Endothelial cell of umbilical vein (primary cell): ENCODE results near the gene KIAA0930. TPM values are rescaled to one million over a fixed set of nuclear protein-coding genes. Genes with fewer than 3 reads are reported as not detected.
A peak's percentile ranks its signal among the peaks of the same experiment; 100 is the strongest.

Source experiments
- BruUV-seq: library from RNA; stranded (reverse); fragments of 400-500 nt; replicated peaks from 2 replicates; lab custom pipeline; 2021; lab: Mats Ljungman, UMichigan
- CTCF ChIA-PET: fragments of 300-600, 350-600 bp; sonication (Branson Sonifier 250); formaldehyde crosslinking; loops from one replicate; lab custom pipeline; 2021; ENCODE audit warnings: antibody characterized with exemption, inconsistent platforms; lab: Charles Lee
- POLR2A ChIA-PET: fragments of 300-600, 350-600 bp; sonication (Branson Sonifier 250); formaldehyde crosslinking; loops from one replicate; lab custom pipeline; 2021; ENCODE audit warnings: antibody characterized with exemption, inconsistent platforms; lab: Charles Lee
- DNase-seq: peaks from one replicate; pipeline ENCODE4 v3.0.0-alpha.2; 2011; ENCODE audit warnings: low read depth, low spot score
- FAIRE-seq: peaks from 2 replicates; lab custom pipeline; 2011; peaks lifted over from hg19 to GRCh38; lab: Jason Lieb, UNC
- H2AFZ ChIP-seq: 2 replicates; pipeline ENCODE4 v1.6.0; 2012; ENCODE audit warnings: low read depth, low read length, control low read depth, inconsistent platforms
- H3K27ac ChIP-seq: 2 replicates; pipeline ENCODE4 v1.5.1; 2011; ENCODE audit warnings: low read depth, mild to moderate bottlenecking, control low read depth, low read length, moderate library complexity; ENCODE audit not compliant: insufficient read depth
- H3K27me3 ChIP-seq, 2 experiments: 2 replicates each; pipeline versions ENCODE4 v1.6.0 to v1.6.1; 2011; ENCODE audit warnings: low read length in 2 of 2, mixed read lengths in 1 of 2; ENCODE audit not compliant: control insufficient read depth in 2 of 2, insufficient read depth in 2 of 2
- H3K36me3 ChIP-seq, 2 experiments: 2 replicates in 1 of 2; 3 replicates in 1 of 2; pipeline ENCODE4 v1.5.1; 2011; ENCODE audit warnings: low read length in 2 of 2, mild to moderate bottlenecking in 1 of 2, moderate library complexity in 1 of 2; ENCODE audit not compliant: control insufficient read depth in 2 of 2, insufficient read depth in 2 of 2; ENCODE audit errors: extremely low read depth in 1 of 2
- H3K4me1 ChIP-seq: 3 replicates; pipeline ENCODE4 v1.5.1; 2011; ENCODE audit warnings: mild to moderate bottlenecking, low read length; ENCODE audit not compliant: control insufficient read depth, insufficient read depth; ENCODE audit errors: extremely low read depth
- H3K4me2 ChIP-seq: 2 replicates; pipeline ENCODE4 v1.6.1; 2011; ENCODE audit warnings: low read length, control low read depth, mixed read lengths; ENCODE audit not compliant: insufficient read depth
- H3K4me3 ChIP-seq, 3 experiments: fragments of 200-600 bp in 1 of 3; sonication (generic), shearing (Covaris generic) in 1 of 3; replicated peaks in 1 of 3; 2 replicates each; pipeline ENCODE4 v1.5.1; 2011 to 2016; ENCODE audit warnings: control low read depth in 3 of 3, low read length in 3 of 3, mild to moderate bottlenecking in 2 of 3, inconsistent platforms in 1 of 3, low read depth in 1 of 3, moderate library complexity in 1 of 3; ENCODE audit not compliant: insufficient read depth in 1 of 3
- H3K79me2 ChIP-seq: 2 replicates; pipeline ENCODE4 v1.6.0; 2012; ENCODE audit warnings: low read length, inconsistent platforms; ENCODE audit not compliant: control insufficient read depth, insufficient read depth
- H3K9ac ChIP-seq: replicated peaks from 2 replicates; pipeline ENCODE3; 2011; ENCODE audit warnings: low read length, control low read depth; ENCODE audit not compliant: insufficient read depth; ENCODE audit errors: extremely low read depth
- H3K9me1 ChIP-seq: replicated peaks from 3 replicates; pipeline ENCODE4 v1.6.0; 2011; ENCODE audit warnings: mild to moderate bottlenecking, low read length; ENCODE audit not compliant: control insufficient read depth, insufficient read depth; ENCODE audit errors: extremely low read depth
- H3K9me3 ChIP-seq: replicated peaks from 2 replicates; pipeline ENCODE4 v1.5.1; 2012; ENCODE audit warnings: low read length, inconsistent platforms; ENCODE audit not compliant: control insufficient read depth, insufficient read depth
- H4K20me1 ChIP-seq: replicated peaks from 2 replicates; pipeline ENCODE3; 2011; ENCODE audit warnings: mild to moderate bottlenecking, low read length; ENCODE audit not compliant: control insufficient read depth, insufficient read depth; ENCODE audit errors: extremely low read depth
- CTCF ChIP-seq, 2 donors: IDR thresholded peaks; 1 replicate in 1 of 2; 2 replicates in 1 of 2; pipeline ENCODE4 v1.5.1; 2011; ENCODE audit warnings: low read length in 2 of 2, mild to moderate bottlenecking in 2 of 2, moderate library complexity in 2 of 2, control low read depth in 1 of 2, inconsistent platforms in 1 of 2, low read depth in 1 of 2; ENCODE audit not compliant: insufficient read depth in 1 of 2; ENCODE audit errors: extremely low read depth in 1 of 2
- EZH2 ChIP-seq: IDR thresholded peaks from 2 replicates; pipeline ENCODE4 v1.6.1; 2012; ENCODE audit warnings: borderline replicate concordance, low read depth, mild to moderate bottlenecking, moderate library complexity, low read length, inconsistent platforms; ENCODE audit not compliant: severe bottlenecking
- FOS ChIP-seq: IDR thresholded peaks from 2 replicates; pipeline ENCODE4 v1.6.1; 2011; ENCODE audit warnings: mild to moderate bottlenecking, low read length, moderate library complexity, borderline replicate concordance; ENCODE audit not compliant: insufficient read depth
- GATA2 ChIP-seq: IDR thresholded peaks from 2 replicates; pipeline ENCODE4 v1.7.0; 2011; ENCODE audit warnings: low read depth, mild to moderate bottlenecking, moderate library complexity, mixed read lengths, low read length; ENCODE audit not compliant: insufficient read length, insufficient read depth
- JUN ChIP-seq: IDR thresholded peaks from 2 replicates; pipeline ENCODE4 v1.6.1; 2011; ENCODE audit warnings: borderline replicate concordance, low read depth; ENCODE audit not compliant: insufficient read length, insufficient read depth
- MYC ChIP-seq: IDR thresholded peaks from one replicate; pipeline ENCODE4 v1.6.1; 2011; ENCODE audit warnings: mild to moderate bottlenecking, low read depth, low read length
- POLR2A ChIP-seq: IDR thresholded peaks from 2 replicates; pipeline ENCODE4 v1.6.1; 2012; ENCODE audit warnings: low read depth, mild to moderate bottlenecking, control low read depth, low read length
- POLR2AphosphoS5 ChIP-seq: IDR thresholded peaks from 2 replicates; pipeline ENCODE4 v1.6.1; 2012; ENCODE audit warnings: low read depth, mild to moderate bottlenecking, control low read depth, low read length, moderate library complexity; ENCODE audit not compliant: insufficient read depth
- dilution Hi-C: fragments of 300-500 bp; cut with MboI; formaldehyde crosslinking; loops from one replicate; pipeline ENCODE4 v1.15.0; 2019; ENCODE audit warnings: low sequenced_read_pairs; ENCODE audit not compliant: extremely low pct_ligation_motif_present
- intact Hi-C: fragments of 100-400 bp; cut with micrococcal nuclease; formaldehyde crosslinking; loops from one replicate; pipeline ENCODE4 v1.10.0; 2022
- polyA plus RNA-seq, 4 experiments: library from polyadenylated mRNA; depleted of rRNA in 3 of 4; stranded (reverse) in 3 of 4; unstranded in 1 of 4; fragments of >200 nt; gene quantifications; 2 replicates each; pipeline versions ENCODE4 v1.2.1 to v1.2.3, GENCODE V29; 2011 to 2012; ENCODE audit warnings: missing spikeins in 1 of 4
- total RNA-seq: library from RNA; stranded (reverse); gene quantifications from 2 replicates; pipeline ENCODE4 v1.2.3, GENCODE V29; 2021
- TF ChIP-seq, protein P1 (sequence below): IDR thresholded peaks from 2 replicates; pipeline ENCODE4 v1.6.1; 2011; ENCODE audit not compliant: insufficient read depth, insufficient read length

Gene KIAA0930
- total and polyA plus RNA-seq, 2 donors (not counting 3 experiments of a cell fraction or from before 2014, with no cell fraction given), result 37.9 to 53.6 TPM

DNA sequence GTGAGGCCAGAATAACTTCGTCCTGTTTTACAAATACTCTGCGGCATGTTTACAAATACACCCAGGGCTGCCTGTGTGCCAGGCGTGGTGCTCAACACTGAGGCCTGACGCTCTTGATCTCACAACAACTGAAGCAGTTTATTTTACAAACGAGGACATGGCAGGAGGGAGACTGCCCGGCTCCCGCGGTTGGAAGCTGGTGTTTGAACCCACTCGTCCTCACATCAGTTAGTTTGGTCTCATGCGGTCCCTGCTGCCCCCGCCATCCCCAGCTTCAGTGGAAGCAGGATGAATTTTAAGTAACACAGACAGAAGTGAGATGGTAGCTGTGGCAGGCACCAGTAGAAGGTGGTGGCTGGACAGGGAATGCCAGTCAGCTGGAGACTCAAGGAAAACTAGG lies 16.4 kb downstream of the KIAA0930 start:
- no TSS peak for BruUV-seq
- FAIRE-seq, result no peak

DNA sequence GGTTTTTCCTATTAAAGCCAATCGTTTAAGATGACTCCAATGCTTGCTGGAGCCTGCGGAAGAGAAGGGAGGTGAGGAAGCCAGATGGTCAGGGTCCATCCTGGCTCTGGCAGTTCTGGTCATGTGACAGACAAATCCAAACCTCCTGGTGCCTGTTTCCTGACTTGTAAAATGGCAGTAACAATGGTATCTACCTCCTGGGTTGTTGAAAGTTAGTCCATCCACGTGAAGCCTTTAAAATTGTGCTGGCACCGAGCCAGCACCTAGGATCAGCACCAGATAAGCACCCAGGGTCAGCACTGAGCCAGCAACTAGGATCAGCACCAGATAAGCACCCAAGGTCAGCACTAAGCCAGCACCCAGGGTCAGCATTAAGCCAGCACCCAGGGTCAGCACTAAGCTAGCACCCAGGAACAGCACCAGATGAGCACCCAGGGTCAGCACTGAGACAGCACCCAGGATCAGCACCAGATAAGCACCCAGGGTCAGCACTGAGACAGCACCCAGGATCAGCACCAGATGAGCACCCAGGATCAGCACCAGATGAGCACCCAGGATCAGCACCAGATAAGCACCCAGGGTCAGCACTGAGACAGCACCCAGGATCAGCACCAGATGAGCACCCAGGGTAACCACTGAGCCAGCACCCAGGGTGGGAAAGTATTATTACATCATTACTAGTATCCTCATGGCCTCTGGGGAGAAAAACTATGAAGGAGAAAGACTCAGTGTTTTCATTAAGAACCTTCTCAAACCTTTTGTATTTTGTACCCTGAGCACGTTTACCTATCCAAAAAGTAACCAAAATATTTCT lies 17.2 kb downstream of the KIAA0930 start:
- Histone ChIP-seq H3K4me3 (no peak overlapping the region), H3K9ac (no peak overlapping the region), H3K79me2 (no peaks in the 10 kb centered on the region), H3K4me2 (no peak overlapping the region), H3K36me3 (no peaks in the 10 kb centered on the region), H2AFZ (no peak overlapping the region), H4K20me1 (no peaks in the 10 kb centered on the region), H3K9me3 (no peaks in the 10 kb centered on the region), H3K27ac (no peak overlapping the region), H3K27me3 (no peaks in the 10 kb centered on the region), H3K9me1 (no peaks in the 10 kb centered on the region), H3K4me1 (peaks cover 9% of the 10 kb centered on the region)
- dilution Hi-C loops, result no loop called here
- no peak for DNase-seq
- peak; percentile 68 for FAIRE-seq
- intact Hi-C loops, result no loop called here
- TF ChIP-seq POLR2AphosphoS5 (no peak), FOS (no peak), MYC (no peak), POLR2A (no peak), CTCF (IDR thresholded peaks at IDR 0.05; ENCODE audit: extremely low read depth in 1 of 2, insufficient read depth in 1 of 2, low read depth in 1 of 2, low read length in 2 of 2) (no peak), JUN (no peak), GATA2 (no peak), EZH2 (no peak)
- TF ChIP-seq, protein P1, sequence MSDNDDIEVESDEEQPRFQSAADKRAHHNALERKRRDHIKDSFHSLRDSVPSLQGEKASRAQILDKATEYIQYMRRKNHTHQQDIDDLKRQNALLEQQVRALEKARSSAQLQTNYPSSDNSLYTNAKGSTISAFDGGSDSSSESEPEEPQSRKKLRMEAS, result no peak
- BruUV-seq, result no TSS peak
- ChIA-PET POLR2A (no interaction called here), CTCF (no interaction called here)

More for the DNA sequence above, 16.4 kb downstream of the KIAA0930 start:
- CTCF ChIA-PET, result no interaction called here
- H3K79me2 ChIP-seq, result no peaks in the 10 kb centered on the region
- no peak overlapping the region for H2AFZ ChIP-seq
- H3K4me2 ChIP-seq, result no peak overlapping the region
- DNase-seq, result no peak
- no peak overlapping the region for H3K27ac ChIP-seq
- peaks cover 9% of the 10 kb centered on the region for H3K4me1 ChIP-seq
- POLR2A ChIA-PET, result no interaction called here
- no peaks in the 10 kb centered on the region for H3K36me3 ChIP-seq
- intact Hi-C loops (no loop called here), dilution Hi-C loops (no loop called here)
- no peaks in the 10 kb centered on the region for H3K9me1 ChIP-seq
- H3K27me3 ChIP-seq, result no peaks in the 10 kb centered on the region
- no peak overlapping the region for H3K4me3 ChIP-seq
- H3K9me3 ChIP-seq, result no peaks in the 10 kb centered on the region
- H3K9ac ChIP-seq, result no peak overlapping the region
- no peak for TF ChIP-seq POLR2AphosphoS5
- TF ChIP-seq POLR2A, result no peak
- H4K20me1 ChIP-seq, result no peaks in the 10 kb centered on the region
